ENCODE data around the gene MAP3K20.

Gene MAP3K20

GRCh38 chr2:173311844-173312606, 236.4 kb downstream of the MAP3K20 start:
- no peak overlapping the region for H3K4me3 ChIP-seq (ENCODE audit: low read depth, low read length)

More at GRCh38 chr2:173311844-173312606, 236.4 kb downstream of the MAP3K20 start:
- no peak for TF ChIP-seq CTCF (IDR thresholded peaks at IDR 0.05; ENCODE audit: borderline replicate concordance, insufficient read depth, low read depth, low read length)

Measured in GM12875 (cell line).